Osteocyte (in vitro differentiated cells): Measurements from ENCODE around the gene FMNL3. TPM values are rescaled to one million over a fixed set of nuclear protein-coding genes. Genes with fewer than 3 reads are reported as not detected.

Experiments used
- DNase-seq: peaks from one replicate; pipeline ENCODE4 v3.0.0; 2021; ENCODE audit warnings: mixed read lengths; ENCODE audit not compliant: unreplicated experiment; ENCODE audit errors: extremely low spot score
- H3K27ac Mint-ChIP-seq: one replicate; pipeline ENCODE4 v1.8.0; 2021; ENCODE audit warnings: mild to moderate bottlenecking, mixed read lengths; ENCODE audit not compliant: unreplicated experiment
- H3K27me3 Mint-ChIP-seq: one replicate; pipeline ENCODE4 v1.8.0; 2021; ENCODE audit warnings: mixed read lengths; ENCODE audit not compliant: unreplicated experiment
- H3K36me3 Mint-ChIP-seq: one replicate; pipeline ENCODE4 v1.8.0; 2021; ENCODE audit warnings: mixed read lengths; ENCODE audit not compliant: unreplicated experiment
- H3K4me1 Mint-ChIP-seq: one replicate; pipeline ENCODE4 v1.8.0; 2021; ENCODE audit warnings: mixed read lengths; ENCODE audit not compliant: unreplicated experiment
- H3K4me3 Mint-ChIP-seq: one replicate; pipeline ENCODE4 v1.8.0; 2021; ENCODE audit warnings: mild to moderate bottlenecking, moderate library complexity, mixed read lengths; ENCODE audit not compliant: unreplicated experiment
- H3K9me3 Mint-ChIP-seq: one replicate; pipeline ENCODE4 v1.8.0; 2021; ENCODE audit warnings: mixed read lengths; ENCODE audit not compliant: unreplicated experiment
- CTCF ChIP-seq: fragments of 200-600 bp; sonication (generic); IDR thresholded peaks from 2 replicates; pipeline ENCODE4 v1.5.0; 2021; ENCODE audit warnings: antibody characterized with exemption, mild to moderate bottlenecking, moderate library complexity
- total RNA-seq: library from RNA; stranded (reverse); gene quantifications from 2 replicates; pipeline ENCODE4 v1.2.1, GENCODE V29; 2021

The FMNL3 gene
- total RNA-seq, 1 donor from 2014 or later = 37.4 TPM

GRCh38 chr12:49622501-49623141 is 84.6 kb downstream of the FMNL3 start:
- Mint-ChIP-seq H3K4me1 (peaks cover 30% of the 10 kb centered on the region), H3K27me3 (peaks cover 14% of the 10 kb centered on the region), H3K27ac (peak overlapping the region; percentile 82), H3K36me3 (peaks cover 3% of the 10 kb centered on the region), H3K4me3 (peak overlapping the region; percentile 86), H3K9me3 (no peaks in the 10 kb centered on the region)
- no peak for TF ChIP-seq CTCF
- no peak for DNase-seq

- H3K36me3 Mint-ChIP-seq = peaks cover 3% of the 10 kb centered on the region
- DNase-seq = no peak
- peak overlapping the region; percentile 86 for H3K4me3 Mint-ChIP-seq
- H3K4me1 Mint-ChIP-seq = peaks cover 30% of the 10 kb centered on the region
- no peak for TF ChIP-seq CTCF
- H3K9me3 Mint-ChIP-seq = no peaks in the 10 kb centered on the region
- peaks cover 15% of the 10 kb centered on the region for H3K27me3 Mint-ChIP-seq
- peak overlapping the region; percentile 82 for H3K27ac Mint-ChIP-seq
Measured at GRCh38 chr12:49621651-49622500, 85.3 kb downstream of the FMNL3 start.

- H3K9me3 Mint-ChIP-seq = no peaks in the 10 kb centered on the region
- no peak for DNase-seq
- H3K27me3 Mint-ChIP-seq = peaks cover 22% of the 10 kb centered on the region
- no peak overlapping the region for H3K27ac Mint-ChIP-seq
- peaks cover 25% of the 10 kb centered on the region for H3K4me1 Mint-ChIP-seq
- peaks cover 3% of the 10 kb centered on the region for H3K36me3 Mint-ChIP-seq
- H3K4me3 Mint-ChIP-seq = no peak overlapping the region
- no peak for TF ChIP-seq CTCF
Measured at GRCh38 chr12:49619286-49619685, 87.9 kb downstream of the FMNL3 start.

GRCh38 chr12:49618576-49618975 is 88.6 kb downstream of the FMNL3 start:
- Mint-ChIP-seq H3K9me3 (no peaks in the 10 kb centered on the region), H3K27ac (no peak overlapping the region), H3K4me1 (peaks cover 21% of the 10 kb centered on the region), H3K27me3 (peaks cover 22% of the 10 kb centered on the region), H3K4me3 (no peak overlapping the region), H3K36me3 (peaks cover 3% of the 10 kb centered on the region)
- DNase-seq = no peak
- TF ChIP-seq CTCF = no peak

- TF ChIP-seq CTCF = no peak
- Mint-ChIP-seq H3K27me3 (peaks cover 22% of the 10 kb centered on the region), H3K36me3 (peaks cover 3% of the 10 kb centered on the region), H3K27ac (no peak overlapping the region), H3K4me1 (peaks cover 9% of the 10 kb centered on the region), H3K9me3 (no peaks in the 10 kb centered on the region), H3K4me3 (no peak overlapping the region)
- no peak for DNase-seq
Measured at GRCh38 chr12:49616533-49617219, 90.5 kb downstream of the FMNL3 start.
